Stimulated activated CD8-positive, alpha-beta memory T cell treated with anti-CD3 and anti-CD28 coated beads, Interleukin-2, amount 100 ng/mL, for 48 hours (primary cell): Measurements from ENCODE around the gene MIER1.
A peak's percentile ranks its signal among the peaks of the same experiment; 100 is the strongest.

Source experiments
- DNase-seq, 2 donors: peaks; one replicate each; pipeline ENCODE4 v3.0.0-alpha.2; 2020; ENCODE audit warnings: low read depth in 2 of 2

Gene MIER1

DNA sequence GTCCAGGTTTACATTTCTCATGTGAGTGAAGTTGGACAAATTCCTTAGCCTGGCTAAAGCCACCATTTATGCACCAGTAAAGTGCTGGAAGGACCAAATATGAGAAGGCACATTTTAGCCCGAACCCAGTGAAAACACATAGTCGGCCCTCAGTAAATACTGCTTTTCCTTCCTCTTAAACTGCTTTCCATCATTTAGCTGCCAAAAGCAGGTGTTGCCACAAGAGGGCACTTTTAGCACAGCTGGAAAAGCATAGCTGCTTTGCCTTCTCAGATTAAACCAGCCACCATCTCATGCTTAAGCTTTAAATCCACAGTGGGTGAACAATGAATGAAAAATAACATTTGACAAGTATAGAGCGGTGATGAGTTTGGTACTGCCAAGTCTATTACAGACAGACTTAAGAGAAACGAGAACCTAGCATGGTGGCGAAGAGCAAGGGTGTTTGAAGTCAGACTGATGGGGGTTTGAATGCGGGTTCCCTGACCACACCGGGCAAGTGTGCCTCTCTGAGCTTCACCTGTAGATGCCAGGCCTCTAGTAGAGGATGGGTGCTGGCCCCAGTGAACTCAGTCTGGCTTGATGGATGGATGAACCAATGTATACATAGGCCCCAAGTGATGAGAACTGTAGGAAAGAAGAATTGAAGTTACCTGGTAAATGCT is 71.4 kb downstream of the MIER1 start:
- DNase-seq = peak; percentile 11 to 28

DNA sequence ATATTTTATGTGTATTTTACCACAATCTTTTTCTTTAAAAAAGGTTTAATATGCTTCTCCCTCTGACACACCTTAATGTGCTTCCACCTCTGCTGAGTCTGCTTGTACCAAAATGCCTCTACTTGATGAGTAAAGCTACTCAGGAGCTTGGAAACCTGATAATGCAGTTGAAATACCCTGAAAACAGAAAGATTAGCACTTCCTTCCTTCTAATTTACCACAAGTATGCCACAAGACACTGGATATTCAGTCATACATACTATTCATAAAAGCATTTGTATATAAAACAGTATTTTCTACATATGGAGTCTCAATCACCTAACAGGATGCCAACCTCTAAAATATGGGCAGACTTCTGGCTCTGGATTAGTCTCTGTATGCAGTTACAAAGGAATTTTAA is 74.2 kb downstream of the MIER1 start:
- DNase-seq = no peak

DNA sequence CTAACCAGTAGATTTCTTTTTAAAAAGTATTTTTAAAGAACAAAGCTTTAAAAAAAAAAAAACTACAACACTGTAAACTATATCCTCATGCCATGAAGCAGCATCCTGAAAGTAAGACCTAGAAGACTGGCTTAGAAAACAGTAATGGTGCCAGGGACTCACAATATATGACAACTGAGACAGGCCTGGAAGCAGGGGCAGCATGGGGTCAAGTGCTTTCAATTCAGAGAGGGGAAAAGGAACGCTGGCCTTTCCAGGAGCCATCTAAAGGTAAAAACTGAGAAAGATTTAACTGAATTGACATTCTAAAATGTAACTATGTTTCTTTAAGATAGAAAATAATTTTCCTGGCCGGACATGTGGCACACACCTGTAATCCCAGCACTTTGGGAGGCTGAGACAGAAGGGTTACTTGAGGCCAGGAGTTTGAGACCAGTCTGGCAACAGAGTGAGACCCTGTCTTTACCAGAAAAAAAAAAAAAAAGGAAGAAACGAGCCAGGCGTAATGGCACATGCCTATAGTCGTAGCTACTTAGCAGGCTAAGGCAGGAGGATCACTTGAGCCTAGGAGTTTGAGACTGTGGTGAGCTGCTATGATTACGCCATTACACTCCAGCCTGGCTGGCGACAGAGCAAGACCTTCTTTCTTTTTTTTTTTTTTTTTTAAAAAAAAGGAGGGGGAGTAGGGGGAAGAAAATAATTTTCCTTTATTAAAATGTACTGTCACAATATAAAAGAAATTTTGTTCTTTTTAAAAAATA is 75.0 kb downstream of the MIER1 start:
- DNase-seq = no peak

DNA sequence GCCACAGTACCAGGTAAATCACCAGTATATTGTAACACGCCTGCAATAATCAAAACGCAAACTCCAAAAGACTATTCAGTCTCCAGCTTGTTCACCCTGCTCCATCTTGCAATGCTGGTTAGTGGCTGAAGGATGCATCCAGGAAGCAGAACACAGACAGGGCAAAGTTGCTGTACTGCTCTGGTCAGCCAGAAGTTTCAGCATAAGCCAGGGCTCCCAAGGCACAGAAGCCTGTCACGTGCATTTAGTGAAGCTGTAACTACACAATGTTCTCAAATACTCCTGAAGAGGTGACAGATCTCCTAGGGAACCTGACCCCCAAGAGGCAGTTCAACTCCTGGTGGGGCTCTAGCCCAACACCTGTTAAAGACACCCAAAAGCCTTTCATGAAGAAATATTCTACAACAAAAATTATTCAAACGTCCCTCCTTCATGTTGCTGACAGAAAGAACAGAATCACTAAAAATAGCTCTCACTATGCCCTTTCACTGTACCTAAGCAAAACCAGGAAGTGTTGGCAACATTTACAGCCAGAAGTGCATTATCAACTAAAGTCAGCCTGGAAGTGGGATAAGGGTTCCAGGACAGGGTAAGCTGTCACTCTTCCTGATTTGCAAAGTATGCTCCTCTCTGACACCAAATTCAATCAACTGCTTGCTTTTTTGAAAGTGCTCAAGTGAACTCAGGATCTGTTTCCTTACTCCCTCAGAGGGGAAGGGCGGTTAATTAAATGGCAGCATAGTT is 77.1 kb downstream of the MIER1 start:
- no peak for DNase-seq

DNA sequence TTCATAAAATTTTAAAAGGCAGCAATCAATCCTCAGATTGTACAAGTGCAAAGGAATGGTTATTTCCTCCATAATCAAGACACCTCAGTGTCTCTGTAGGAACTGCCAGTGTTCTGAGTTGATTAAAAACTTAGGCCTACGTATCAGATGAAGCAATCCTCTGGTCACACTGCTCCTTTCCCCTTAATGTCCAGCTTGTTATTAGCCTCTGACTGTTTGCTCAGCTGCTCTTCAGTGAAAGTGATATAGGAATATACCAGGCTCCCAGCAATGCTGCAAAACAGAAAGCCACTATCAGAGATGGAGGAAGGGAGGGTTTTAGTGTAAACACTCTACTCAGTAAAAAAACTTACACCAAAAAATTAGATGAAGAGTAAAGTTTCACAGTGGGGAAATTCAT is 79.4 kb downstream of the MIER1 start:
- DNase-seq = no peak

DNA sequence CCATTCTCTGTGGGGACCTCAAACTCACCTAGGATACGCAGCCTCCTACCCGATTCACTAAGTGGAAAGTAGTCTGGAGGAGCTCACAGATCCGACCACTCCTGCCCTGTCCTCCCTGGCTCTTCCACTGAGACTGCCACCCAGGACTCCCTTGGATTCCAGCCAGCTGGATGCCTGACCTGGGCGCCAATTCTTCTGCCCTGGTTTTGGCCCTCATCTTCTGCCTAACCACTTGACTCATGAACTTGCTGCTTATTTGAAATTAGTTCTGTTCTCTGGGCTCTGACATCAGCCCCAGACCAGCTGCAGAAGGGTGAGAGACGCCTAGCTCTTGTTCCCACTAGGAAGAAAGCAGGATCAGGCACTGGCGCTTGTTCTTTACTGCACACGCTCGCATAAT is 80.3 kb downstream of the MIER1 start:
- no peak for DNase-seq

DNA sequence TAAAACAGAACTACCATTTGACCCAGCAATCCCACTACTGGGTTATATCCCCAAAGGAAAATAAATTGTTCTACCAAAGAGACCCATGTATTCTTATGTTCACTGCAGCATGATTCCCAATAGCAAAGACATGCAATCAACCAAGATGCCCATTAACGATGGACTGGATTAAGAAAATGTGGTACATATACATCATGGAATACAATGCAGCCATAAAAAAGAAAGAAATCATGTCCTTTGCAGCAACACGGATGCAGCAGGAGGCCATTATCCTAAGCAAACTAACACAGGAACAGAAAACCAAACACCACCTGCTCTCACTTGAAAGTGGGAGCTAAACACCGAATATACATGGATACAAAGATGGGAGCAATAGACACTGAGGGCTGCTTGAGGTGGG is 85.0 kb downstream of the MIER1 start:
- no peak for DNase-seq

DNA sequence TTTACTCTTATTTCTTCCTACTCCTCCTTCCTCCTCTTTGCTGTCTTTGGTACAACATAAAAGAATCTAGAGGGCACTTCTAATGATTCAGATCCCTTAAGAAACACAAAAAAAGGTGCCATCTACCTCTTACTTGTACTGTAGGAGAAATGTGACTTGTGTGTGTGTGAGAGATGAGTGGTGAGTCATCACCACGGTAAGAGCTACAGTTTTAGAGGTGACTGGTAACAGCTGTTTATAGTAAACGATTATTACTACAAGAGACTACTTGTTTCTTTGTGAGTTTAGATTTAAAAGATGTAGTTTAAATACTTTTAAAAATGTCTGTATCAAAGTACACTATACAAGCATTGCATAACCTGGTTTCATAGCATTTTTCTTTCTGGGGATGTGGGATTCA is 88.8 kb downstream of the MIER1 start:
- DNase-seq = no peak

DNA sequence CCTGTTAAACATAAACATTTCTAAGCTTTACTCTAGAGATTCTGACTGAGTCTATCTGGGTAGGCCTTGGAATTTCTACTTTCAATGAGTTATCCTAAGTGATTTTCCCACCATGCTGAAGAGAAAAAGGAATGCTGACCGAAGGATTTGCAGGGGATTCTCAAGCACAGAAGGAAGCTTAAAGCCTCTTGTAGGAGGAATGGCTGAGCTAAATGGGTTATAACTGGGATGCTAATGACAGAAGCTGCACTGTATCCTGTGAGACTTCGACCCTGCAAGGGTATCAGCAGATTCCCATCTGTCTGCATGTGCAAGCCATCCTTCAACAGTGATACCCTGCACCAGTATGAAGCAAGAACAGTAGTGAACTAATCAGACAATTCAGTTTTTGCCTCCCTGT is 93.8 kb downstream of the MIER1 start:
- DNase-seq = no peak

DNA sequence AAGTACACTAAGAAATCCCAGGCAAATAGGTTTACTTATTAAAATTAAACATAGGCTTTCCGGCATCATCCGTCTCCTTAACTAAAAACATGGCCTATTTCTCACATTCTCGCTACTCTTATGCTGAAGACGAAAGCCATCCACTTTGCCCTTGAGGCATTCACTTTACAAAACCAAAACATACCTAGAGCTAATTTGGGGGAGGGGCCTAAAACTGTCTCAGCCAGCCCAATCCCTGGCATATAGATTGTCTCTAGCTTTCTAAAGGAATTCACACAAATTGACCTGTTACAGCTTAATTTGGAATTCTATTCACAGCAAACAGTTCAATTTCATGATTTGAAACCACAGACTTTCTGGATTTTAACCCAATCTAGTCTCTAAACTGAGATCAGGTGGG is 94.3 kb downstream of the MIER1 start:
- DNase-seq = no peak

DNA sequence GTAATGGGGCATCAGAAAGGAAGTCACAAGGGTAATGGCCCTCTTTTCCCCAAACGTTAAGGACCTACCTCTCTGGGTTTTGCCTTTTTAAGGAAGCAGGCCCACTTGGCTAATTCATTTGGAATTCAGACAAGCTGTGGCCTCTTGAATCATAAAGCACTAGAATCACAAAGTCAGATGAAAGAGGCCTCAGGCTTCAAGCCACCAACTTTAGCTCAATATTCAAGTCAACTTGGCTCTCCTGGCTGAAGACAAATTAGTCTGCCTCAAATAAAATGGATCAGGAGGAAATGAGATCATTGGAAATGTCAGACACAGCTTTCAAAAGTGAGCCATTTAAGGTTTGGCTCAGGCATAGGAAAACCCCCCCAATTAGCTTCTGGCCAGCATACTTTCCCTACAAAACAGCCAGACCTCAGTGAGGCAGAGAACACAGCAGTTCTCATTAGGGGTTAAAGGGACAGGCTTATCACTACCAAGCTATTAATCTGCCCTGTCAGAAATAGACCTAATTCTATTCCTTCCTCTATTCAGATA is 94.9 kb downstream of the MIER1 start:
- DNase-seq = no peak

DNA sequence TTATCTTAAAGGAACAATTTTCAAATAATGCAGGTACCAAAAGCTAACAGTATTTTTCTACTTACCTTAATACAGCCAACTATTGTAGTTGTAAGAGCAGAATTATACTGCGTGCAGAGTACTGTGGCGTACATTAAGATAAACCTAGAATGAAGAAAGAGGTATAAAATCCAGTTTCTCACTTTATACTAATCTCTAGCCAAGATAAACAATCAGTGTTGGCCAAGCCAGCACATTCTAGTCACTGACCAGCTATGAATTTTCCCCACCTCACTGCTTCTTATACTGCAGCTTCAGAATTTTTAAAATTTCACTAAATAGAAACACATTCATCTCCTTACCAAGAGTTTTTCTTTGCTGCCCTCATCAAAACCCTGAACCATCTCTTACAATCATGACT is 95.5 kb downstream of the MIER1 start:
- DNase-seq = no peak

DNA sequence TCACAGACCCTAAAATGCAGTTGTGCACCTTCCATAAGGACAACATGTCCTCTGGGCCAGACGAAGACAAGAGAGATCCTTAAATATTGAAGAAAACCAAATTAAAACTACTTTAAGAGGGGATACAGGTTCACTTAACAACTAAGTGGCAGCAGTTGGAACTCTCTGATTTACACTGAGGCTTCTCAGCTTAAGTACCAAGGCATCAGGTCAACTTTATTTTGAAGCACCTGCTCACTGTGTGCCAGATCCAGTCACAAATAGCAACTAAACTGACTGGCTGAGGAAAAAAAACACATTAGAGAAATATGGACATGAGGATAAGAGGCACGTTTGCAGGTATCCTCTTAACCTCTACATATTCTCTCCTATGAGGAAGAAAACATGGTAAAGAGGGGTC is 96.0 kb downstream of the MIER1 start:
- DNase-seq = no peak

DNA sequence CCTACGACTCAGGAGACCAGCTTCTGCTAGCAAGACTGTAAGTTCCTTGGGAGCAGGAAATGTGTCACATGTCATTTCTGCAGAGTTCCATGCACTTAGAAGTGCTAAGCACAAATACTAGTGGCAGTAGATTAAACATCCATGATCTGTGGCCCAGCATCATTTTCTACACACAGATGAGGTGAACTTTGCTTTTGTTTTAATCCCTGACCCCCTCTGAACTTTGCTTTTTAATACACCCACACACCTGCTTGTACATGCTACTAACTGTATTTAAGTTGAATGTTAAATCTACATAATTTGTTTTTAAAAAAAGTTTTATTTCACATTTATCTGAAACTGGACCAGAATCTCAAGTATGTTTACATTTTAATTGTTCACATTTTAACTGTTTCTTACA is 104.7 kb downstream of the MIER1 start:
- DNase-seq = no peak

DNA sequence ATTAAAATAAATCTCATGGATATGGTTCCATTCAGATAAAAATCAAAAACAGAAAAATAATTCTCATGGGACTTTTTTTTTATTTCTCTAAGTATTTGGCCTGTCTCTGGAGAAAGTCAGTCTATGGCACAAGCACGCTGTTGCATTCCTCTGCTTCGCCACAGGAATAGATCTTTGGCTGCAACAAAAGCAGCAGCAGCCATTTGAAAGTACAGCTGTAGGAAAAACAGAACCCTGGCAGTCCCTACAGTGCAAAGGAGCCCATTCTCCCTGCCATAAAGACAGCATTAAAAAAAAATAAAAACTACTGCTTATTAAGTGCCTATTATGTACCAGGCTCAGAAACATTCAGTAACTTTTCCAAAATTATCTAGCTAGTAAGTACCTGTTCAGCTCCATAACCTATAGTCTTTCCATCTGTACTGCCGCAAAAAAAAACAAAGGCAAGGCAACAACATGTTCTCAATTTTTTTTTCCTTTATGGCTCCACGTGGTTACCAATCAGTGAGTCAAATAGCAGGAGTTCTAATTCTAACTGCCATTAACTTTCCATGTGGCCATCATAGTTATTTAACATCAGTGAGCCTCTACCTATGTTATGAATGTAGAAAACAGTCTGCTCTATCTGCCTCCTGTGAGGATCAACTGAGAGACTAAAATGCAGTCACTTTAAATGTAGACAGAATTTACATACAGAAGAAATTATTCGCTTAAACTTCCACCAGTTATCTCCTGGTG is 106.5 kb downstream of the MIER1 start:
- no peak for DNase-seq

DNA sequence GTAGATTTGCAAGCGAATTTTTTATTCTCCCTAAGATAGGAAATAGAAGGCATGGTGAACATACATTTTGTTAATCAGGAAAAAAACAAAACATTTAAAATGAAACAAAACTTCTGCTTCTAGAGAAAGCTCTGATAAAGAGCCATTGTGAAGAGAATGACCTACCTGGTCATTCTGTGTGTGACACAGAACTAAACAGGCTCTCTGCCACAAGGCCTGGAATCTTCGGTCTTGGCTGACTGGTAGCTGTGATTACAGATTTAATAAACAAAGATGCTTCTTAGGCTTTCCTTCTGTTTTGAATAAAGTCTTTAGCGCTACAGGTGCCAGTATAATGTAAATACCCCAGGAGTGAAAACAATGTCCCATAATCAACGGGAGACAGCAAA is 107.1 kb downstream of the MIER1 start:
- no peak for DNase-seq
